GM23248 (cell line): ENCODE measurements around the gene BCAS1. TPM values are rescaled to one million over a fixed set of nuclear protein-coding genes. Genes with fewer than 3 reads are reported as not detected.

ENCODE experiments used
- DNase-seq: peaks from one replicate; pipeline ENCODE4 v3.0.0-alpha.2; 2015
- H2AFZ ChIP-seq: fragments of 200-600 bp; sonication (generic); 2 replicates; pipeline ENCODE4 v1.6.1; 2016; ENCODE audit warnings: antibody characterized with exemption
- H3F3A ChIP-seq: fragments of 200-600 bp; sonication (generic); 2 replicates; pipeline ENCODE4 v1.6.1; 2016; ENCODE audit warnings: mild to moderate bottlenecking, antibody characterized with exemption, mixed run types; ENCODE audit not compliant: insufficient read depth
- H3K27ac ChIP-seq: fragments of 200-600 bp; sonication (generic); 2 replicates; pipeline ENCODE4 v1.5.1; 2016; ENCODE audit warnings: mild to moderate bottlenecking
- H3K27me3 ChIP-seq: fragments of 200-600 bp; sonication (generic); replicated peaks from 2 replicates; pipeline ENCODE4 v1.6.1; 2016; ENCODE audit warnings: mild to moderate bottlenecking; ENCODE audit not compliant: insufficient read depth
- H3K36me3 ChIP-seq: fragments of 200-600 bp; sonication (generic); 2 replicates; pipeline ENCODE4 v1.6.1; 2016; ENCODE audit warnings: low read depth, mild to moderate bottlenecking
- H3K4me1 ChIP-seq: fragments of 200-600 bp; sonication (generic); 2 replicates; pipeline ENCODE4 v1.6.1; 2016; ENCODE audit warnings: mild to moderate bottlenecking; ENCODE audit not compliant: insufficient read depth
- H3K4me2 ChIP-seq: fragments of 200-600 bp; sonication (generic); one replicate; pipeline ENCODE4 v1.6.1; 2016; ENCODE audit warnings: mild to moderate bottlenecking; ENCODE audit not compliant: unreplicated experiment
- H3K4me3 ChIP-seq: fragments of 200-600 bp; sonication (generic); 2 replicates; pipeline ENCODE4 v1.5.1; 2016; ENCODE audit warnings: mild to moderate bottlenecking
- H3K79me2 ChIP-seq: fragments of 200-600 bp; sonication (generic); 2 replicates; pipeline ENCODE4 v1.6.1; 2016; ENCODE audit warnings: mild to moderate bottlenecking; ENCODE audit not compliant: insufficient read depth
- H3K9ac ChIP-seq: fragments of 200-600 bp; sonication (generic); 2 replicates; pipeline ENCODE4 v1.6.1; 2016; ENCODE audit warnings: mild to moderate bottlenecking
- H3K9me2 ChIP-seq: fragments of 200-600 bp; sonication (generic); 2 replicates; pipeline ENCODE4 v1.6.1; 2016; ENCODE audit warnings: mixed run types, mild to moderate bottlenecking, moderate library complexity; ENCODE audit not compliant: insufficient read depth
- H3K9me3 ChIP-seq: fragments of 200-600 bp; sonication (generic); one replicate; pipeline ENCODE4 v1.6.1; 2017; ENCODE audit warnings: low read depth
- H4K20me1 ChIP-seq: fragments of 200-600 bp; sonication (generic); 2 replicates; pipeline ENCODE4 v1.6.0; 2016; ENCODE audit not compliant: insufficient read depth
- EZH2 ChIP-seq: fragments of 200-600 bp; sonication (generic); IDR thresholded peaks from 2 replicates; pipeline ENCODE4 v1.6.1; 2018; ENCODE audit warnings: antibody characterized with exemption, mild to moderate bottlenecking; ENCODE audit not compliant: insufficient read depth, poor library complexity, severe bottlenecking
- EZH2phosphoT487 ChIP-seq: fragments of 200-600 bp; sonication (generic); IDR thresholded peaks from 2 replicates; pipeline ENCODE4 v1.6.1; 2018; ENCODE audit warnings: antibody characterized with exemption, moderate library complexity, mild to moderate bottlenecking, low read depth; ENCODE audit not compliant: insufficient read depth
- WGBS, 2 experiments: methylation state at CpG; one replicate each; pipeline ENCODE4 v1.1.6; 2015 to 2017; ENCODE audit warnings: low lambda C conversion rate in 2 of 2, low coverage in 1 of 2; ENCODE audit errors: missing lambda C conversion rate in 2 of 2; 5-methylcytosine and 5-hydroxymethylcytosine counted together
- in situ Hi-C: fragments of 300-500 bp; cut with MboI; formaldehyde crosslinking; loops from 2 replicates; pipeline ENCODE4 v1.15.0; 2020
- polyA plus RNA-seq: library from polyadenylated mRNA; unstranded; fragments of >200 nt; fragmentation: Nextera tagmentation; extraction: Ambion mirVana; gene quantifications from 2 replicates; pipeline ENCODE4 v1.2.1, GENCODE V29; 2016
- total RNA-seq: library from RNA; depleted of rRNA; stranded (reverse); fragments of >200 nt; shearing (Covaris generic); gene quantifications from 2 replicates; pipeline ENCODE4 v1.2.3, GENCODE V29; 2014

Gene BCAS1
- total and polyA plus RNA-seq, 2 experiments from 2014 or later, result 0.41 TPM; not detected in 1

DNA sequence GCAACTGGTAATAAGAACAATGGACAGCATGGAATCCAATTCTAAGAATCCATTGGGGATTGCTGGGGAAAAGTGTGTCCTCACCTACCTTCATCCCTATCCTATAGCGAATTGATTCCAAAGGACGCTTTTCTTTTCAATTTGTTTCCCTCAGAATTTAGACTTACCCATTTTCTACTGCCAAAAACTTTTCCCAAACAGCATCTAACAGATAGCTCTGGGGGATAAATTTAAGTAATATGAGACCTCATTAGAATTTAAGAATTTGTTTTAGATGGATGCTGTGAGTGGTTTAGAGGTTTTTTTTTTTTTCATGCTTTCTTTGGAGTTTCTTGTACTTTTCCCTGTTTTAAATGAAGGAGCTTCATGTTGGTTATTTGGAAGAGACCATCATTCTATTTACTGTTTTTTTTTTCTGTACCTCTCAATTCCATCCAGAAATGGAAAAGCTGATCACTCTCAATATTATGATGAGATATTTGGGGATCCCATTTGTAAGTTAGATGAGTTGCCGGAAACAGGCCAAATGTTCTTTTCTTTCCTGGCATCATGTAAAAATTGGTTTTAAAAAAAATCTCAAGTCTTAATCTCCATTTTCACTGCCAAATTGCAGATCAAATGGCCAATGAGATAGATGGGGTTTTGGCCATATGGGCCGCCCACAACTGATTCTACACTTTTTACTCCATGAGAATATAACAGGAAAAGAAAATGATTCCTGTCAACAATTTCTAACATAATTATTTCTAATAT, 105.7 kb downstream of the BCAS1 start:
- Histone ChIP-seq H3K4me1 (peaks cover 22% of the 10 kb centered on the region), H3K9me3 (no peaks in the 10 kb centered on the region), H3K9ac (no peak overlapping the region), H3K79me2 (no peaks in the 10 kb centered on the region), H3F3A (peaks cover 18% of the 10 kb centered on the region), H4K20me1 (no peaks in the 10 kb centered on the region), H3K4me3 (no peak overlapping the region), H3K4me2 (no peak overlapping the region), H3K9me2 (no peaks in the 10 kb centered on the region), H3K27ac (no peak overlapping the region), H2AFZ (no peak overlapping the region), H3K36me3 (no peaks in the 10 kb centered on the region), H3K27me3 (no peaks in the 10 kb centered on the region)
- no peak for DNase-seq
- in situ Hi-C loops, result loop anchor here (25.0 kb wide), 1 partner anchor 223 kb away; no protein-coding TSS in a partner anchor
- no peak for TF ChIP-seq EZH2phosphoT487
- no peak for TF ChIP-seq EZH2
- WGBS, 2 experiments, result 92 to 93% methylated on average over 4 of the region's 4 CpGs

DNA sequence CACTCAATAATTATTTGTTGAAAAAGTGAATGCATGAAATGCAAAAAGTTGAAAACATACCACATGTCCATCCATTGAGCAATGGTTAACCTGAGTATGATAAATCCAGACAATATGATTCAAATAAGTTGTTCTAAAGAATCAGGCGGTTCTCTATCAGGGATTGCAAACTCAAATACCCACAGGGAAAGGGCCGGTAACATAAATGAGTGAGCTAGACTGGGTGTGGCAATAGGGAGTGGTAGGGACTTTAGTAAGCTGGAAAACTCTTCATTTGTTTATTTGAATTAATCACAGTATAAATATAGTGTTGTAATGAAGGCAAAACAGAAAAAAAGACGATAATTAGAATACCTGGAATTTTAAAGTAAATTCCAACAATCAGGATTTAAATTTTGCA, 106.3 kb downstream of the BCAS1 start:
- H3K4me1 ChIP-seq, result peaks cover 28% of the 10 kb centered on the region
- H3K9me2 ChIP-seq, result no peaks in the 10 kb centered on the region
- in situ Hi-C loops, result loop anchor here (25.0 kb wide), 1 partner anchor 223 kb away; no protein-coding TSS in a partner anchor
- no peak overlapping the region for H3K27ac ChIP-seq
- H3K4me2 ChIP-seq, result no peak overlapping the region
- H3K27me3 ChIP-seq, result no peaks in the 10 kb centered on the region
- H3K9me3 ChIP-seq, result no peaks in the 10 kb centered on the region
- TF ChIP-seq EZH2 (no peak), EZH2phosphoT487 (no peak)
- WGBS, 2 experiments, result 54 to 56% methylated on average over 3 of the region's 3 CpGs
- no peaks in the 10 kb centered on the region for H3K79me2 ChIP-seq
- DNase-seq, result no peak
- H3K9ac ChIP-seq, result no peak overlapping the region
- no peak overlapping the region for H2AFZ ChIP-seq
- no peaks in the 10 kb centered on the region for H3K36me3 ChIP-seq
- no peaks in the 10 kb centered on the region for H4K20me1 ChIP-seq
- peaks cover 23% of the 10 kb centered on the region for H3F3A ChIP-seq
- H3K4me3 ChIP-seq, result no peak overlapping the region

- no peak overlapping the region for H3K4me3 ChIP-seq
- H3F3A ChIP-seq, result peaks cover 23% of the 10 kb centered on the region
- no peak overlapping the region for H2AFZ ChIP-seq
- no peaks in the 10 kb centered on the region for H3K27me3 ChIP-seq
- no peak overlapping the region for H3K9ac ChIP-seq
- no peaks in the 10 kb centered on the region for H4K20me1 ChIP-seq
- no peaks in the 10 kb centered on the region for H3K36me3 ChIP-seq
- H3K4me2 ChIP-seq, result no peak overlapping the region
- no peak for DNase-seq
- TF ChIP-seq EZH2phosphoT487, result no peak
- TF ChIP-seq EZH2, result no peak
- peaks cover 31% of the 10 kb centered on the region for H3K4me1 ChIP-seq
- 89 to 91% methylated on average over 9 of the region's 9 CpGs for WGBS, 2 experiments
- H3K9me2 ChIP-seq, result no peaks in the 10 kb centered on the region
- H3K27ac ChIP-seq, result no peak overlapping the region
- no peaks in the 10 kb centered on the region for H3K79me2 ChIP-seq
- no peaks in the 10 kb centered on the region for H3K9me3 ChIP-seq
- in situ Hi-C loops, result loop anchor here (25.0 kb wide), 1 partner anchor 224 kb away; no protein-coding TSS in a partner anchor
Measured at GRCh38 chr20:53963635-53964034, 106.8 kb downstream of the BCAS1 start.

DNA sequence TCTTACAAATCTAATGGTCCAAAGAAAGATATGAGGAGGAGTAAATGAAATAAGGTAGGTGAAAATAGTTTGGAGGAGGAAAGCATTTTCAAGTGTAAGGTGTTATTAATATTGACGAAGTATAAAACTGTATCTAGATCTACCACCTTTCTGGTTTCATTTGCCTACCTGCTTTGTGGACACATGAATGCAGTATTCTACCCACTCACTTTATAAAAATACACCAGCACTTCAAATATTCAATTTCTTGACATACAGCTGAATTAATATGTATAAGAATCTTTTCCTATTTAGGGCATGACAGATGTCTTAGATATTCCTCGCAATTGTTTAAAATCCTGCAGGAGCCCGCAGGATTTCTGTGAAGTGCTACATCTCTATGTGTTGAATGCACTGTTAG, 108.0 kb downstream of the BCAS1 start:
- no peaks in the 10 kb centered on the region for H3K9me3 ChIP-seq
- no peak overlapping the region for H3K4me2 ChIP-seq
- no peaks in the 10 kb centered on the region for H4K20me1 ChIP-seq
- DNase-seq, result no peak
- H2AFZ ChIP-seq, result no peak overlapping the region
- H3K9me2 ChIP-seq, result no peaks in the 10 kb centered on the region
- WGBS, 2 experiments, result 95 to 99% methylated on average over 3 of the region's 3 CpGs
- no peak overlapping the region for H3K27ac ChIP-seq
- no peak overlapping the region for H3K9ac ChIP-seq
- no peak for TF ChIP-seq EZH2phosphoT487
- TF ChIP-seq EZH2, result no peak
- in situ Hi-C loops, result loop anchor here (25.0 kb wide), 1 partner anchor 225 kb away; no protein-coding TSS in a partner anchor
- H3K36me3 ChIP-seq, result no peaks in the 10 kb centered on the region
- H3F3A ChIP-seq, result peaks cover 33% of the 10 kb centered on the region
- H3K4me3 ChIP-seq, result no peak overlapping the region
- H3K27me3 ChIP-seq, result no peaks in the 10 kb centered on the region
- H3K79me2 ChIP-seq, result no peaks in the 10 kb centered on the region
- H3K4me1 ChIP-seq, result peaks cover 44% of the 10 kb centered on the region
